Hematopoietic multipotent progenitor cell treated with erythropoietin and hydrocortisone succinate and interleukin-3 and kit ligand, for 6 days (in vitro differentiated cells): ENCODE data around the gene H1-8.
A peak's percentile ranks its signal among the peaks of the same experiment; 100 is the strongest.

Experiments
- DNase-seq: peaks from one replicate; pipeline ENCODE4 v3.0.0-alpha.2; 2015

The H1-8 gene

GRCh38 chr3:129575233-129575996, 32.4 kb downstream of the H1-8 start:
- peak; percentile 35 for DNase-seq

DNA sequence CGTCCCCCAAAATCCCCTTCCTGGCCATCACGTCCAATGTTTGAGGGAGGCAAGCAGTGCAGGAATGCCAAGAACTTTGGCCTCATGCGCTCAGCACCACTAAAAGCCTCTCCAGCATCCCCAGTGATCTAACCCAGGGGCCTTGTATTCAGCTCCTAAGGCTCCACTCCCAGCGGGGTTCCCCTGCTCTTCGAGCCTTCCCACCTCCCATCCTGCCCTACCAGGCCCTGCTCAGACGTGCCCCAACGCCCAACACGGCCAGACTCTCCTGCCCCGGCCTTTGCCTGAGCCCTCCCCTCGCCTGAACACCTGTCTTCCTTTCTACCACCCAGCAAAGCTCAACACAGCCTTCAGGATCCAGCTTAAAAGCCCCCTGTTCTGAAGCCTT, 33.0 kb downstream of the H1-8 start:
- no peak for DNase-seq

- DNase-seq = peak; percentile 77
These were observed 33.8 kb downstream of the H1-8 start for GRCh38 chr3:129576514-129577352.

- DNase-seq = peak; percentile 77
These were observed 34.4 kb downstream of the H1-8 start for GRCh38 chr3:129577366-129577765.

DNA sequence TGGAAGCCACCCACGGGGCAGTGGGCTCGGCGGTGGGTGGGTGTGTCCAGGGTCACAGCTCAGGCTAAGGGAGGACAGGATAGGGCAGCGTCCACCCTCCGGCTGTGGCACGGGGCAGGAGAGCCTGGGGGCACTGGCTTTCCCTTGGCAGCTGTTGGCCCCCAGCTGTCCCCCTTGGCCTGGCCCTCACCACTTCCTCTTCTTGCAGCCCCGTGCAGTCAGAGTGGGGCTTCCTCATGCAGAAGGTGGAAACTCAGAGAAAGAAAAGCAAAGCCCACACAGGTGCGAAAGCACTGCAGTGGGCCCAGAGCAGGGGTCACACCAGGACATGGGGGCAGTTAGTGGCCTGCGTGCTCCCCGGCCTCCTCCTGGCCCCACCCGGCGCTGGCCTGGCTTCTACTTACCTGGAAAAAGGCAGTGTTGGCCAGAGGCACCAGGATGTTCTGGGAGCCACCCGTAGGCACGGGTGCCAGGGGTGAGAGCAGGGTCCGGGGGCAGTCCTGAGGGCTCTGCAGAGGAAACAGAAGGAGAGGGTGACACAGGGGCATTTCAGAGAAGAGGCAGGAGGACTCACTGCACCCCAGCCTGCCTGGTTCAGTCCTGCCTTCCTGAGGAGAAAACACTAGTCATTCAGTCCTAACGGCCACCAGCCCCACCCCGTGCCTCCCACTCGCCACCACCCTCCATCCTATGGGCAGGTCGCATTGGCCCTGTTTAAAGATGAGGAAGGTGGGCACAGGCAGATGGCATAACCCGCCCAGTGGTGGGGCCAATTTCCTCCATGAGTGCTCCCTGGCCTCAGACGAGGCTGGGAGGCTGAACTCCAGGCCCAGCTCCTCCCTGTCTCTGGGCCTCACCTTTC, 35.2 kb downstream of the H1-8 start:
- peak; percentile 95 for DNase-seq

GRCh38 chr3:129579991-129580390, 37.0 kb downstream of the H1-8 start:
- DNase-seq = no peak

GRCh38 chr3:129581623-129582022, 38.6 kb downstream of the H1-8 start:
- DNase-seq = no peak

- no peak for DNase-seq
These were observed 39.8 kb downstream of the H1-8 start for GRCh38 chr3:129582799-129583198.

DNA sequence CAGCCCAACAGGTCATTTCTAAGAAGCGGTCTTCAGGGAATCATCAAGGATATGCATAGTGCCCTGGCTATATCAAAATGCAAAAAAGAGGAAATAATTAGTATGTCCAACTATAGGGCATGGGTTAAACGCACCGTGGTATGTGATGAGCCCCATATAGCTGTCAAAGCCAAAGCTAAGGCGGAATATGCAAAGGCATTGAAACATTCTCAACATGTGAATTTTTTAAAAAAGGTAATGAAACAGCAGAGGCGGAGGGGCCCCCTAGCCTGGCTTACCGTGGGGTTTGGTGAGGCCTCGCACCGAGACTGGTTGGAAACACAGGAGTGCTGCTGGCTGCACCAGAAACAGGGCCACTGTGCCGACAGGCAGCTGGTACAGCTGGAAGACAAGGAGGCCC, 40.3 kb downstream of the H1-8 start:
- no peak for DNase-seq

GRCh38 chr3:129584631-129585030, 41.7 kb downstream of the H1-8 start:
- DNase-seq = no peak

DNA sequence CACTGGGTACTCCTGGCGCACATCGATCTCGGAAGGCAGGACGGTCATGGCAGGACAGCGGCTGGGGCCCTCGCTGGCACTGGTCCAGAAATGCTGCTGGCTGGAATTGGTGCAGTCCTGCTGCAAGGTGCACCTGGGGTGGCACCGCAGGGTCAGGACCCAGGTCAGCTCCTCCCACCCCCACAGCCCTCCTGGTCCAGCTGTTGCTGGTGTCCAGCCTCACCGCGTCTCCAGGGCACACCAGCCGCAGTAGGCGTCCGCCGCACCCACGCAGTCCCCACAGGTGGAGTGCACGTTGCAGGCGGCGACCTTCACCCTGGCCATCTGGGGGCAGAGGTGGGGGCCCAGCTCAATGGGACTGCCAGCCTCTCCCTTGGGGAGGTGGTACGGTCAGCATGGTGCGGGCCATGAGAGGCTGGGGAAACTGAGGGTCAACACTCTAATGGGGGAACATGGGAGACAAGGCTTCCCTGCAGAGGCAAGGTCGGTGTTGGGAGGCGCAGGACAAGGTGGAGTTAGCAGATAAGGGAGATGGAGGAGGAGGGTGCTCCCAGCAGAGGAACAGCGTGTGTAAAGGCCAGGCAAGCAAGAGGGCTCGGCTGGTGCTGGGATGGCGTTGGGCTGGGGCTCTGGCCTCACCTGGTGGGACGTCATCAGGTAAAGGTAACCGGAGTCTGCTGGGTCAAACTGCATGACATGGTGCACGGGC, 43.1 kb downstream of the H1-8 start:
- peak; percentile 72 for DNase-seq

DNA sequence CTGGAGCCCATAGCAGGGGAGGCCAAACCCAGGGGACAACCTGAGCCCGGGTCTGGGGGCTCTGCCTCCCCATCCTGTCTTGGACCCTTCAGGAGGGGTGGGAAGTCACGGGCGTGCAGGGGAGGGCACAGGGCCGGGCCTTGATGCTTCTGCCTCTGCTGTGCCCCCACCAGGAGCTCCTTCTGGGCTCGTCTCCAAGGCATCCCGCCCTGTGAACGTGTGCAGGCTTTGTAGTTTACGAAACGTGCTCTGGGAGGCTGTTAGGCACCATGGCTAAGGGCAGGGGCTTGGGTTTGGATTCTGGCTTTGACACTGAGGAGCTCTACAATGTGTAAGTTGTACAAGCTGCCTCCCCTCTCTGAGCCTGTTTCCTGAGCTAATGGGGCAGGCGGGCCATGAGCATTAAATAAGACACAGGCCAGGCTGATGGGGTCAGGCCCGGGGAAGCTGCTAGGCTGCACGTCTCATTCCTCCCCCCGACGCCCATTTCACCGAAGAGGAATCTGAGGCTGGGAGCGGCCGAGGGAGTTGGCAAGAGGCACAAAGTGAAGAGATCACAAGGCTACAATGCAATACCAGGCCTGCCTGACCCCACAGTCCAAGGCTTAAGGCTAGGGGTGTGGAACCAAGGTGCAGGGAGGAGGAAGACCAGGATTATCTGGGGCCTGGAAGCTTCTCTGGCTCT, 43.9 kb downstream of the H1-8 start:
- DNase-seq = peak; percentile 64

DNA sequence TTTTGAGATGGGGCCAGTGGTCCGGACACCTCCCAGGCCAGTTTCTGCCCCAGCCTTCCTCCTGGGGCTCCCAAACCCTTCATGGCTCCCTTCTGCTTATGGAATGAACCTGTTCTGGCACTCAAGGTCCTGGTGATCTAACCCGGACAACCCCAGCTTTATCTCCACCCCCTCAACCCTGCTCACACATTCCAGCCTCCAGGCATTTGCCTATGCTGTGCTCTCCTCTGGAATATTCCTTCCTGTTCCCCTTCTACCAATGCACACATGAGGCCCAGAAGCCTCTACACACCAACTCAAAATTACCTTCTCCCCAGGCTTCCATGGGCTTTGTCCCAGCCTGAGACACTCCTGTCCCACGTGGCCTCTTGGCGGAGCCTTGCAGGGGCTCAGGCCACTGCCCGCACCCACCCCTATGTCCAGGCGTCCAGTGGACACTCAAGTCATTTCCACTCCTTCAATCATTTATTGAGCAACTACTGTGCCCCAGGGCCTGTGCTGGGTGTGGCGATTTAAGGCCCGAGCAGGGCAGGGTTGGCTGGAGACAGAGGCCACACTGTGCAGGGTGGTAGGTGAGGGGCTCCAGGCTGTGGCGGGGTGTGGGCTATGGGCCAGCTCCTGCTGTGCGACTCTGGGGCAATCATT, 44.7 kb downstream of the H1-8 start:
- DNase-seq = no peak

DNA sequence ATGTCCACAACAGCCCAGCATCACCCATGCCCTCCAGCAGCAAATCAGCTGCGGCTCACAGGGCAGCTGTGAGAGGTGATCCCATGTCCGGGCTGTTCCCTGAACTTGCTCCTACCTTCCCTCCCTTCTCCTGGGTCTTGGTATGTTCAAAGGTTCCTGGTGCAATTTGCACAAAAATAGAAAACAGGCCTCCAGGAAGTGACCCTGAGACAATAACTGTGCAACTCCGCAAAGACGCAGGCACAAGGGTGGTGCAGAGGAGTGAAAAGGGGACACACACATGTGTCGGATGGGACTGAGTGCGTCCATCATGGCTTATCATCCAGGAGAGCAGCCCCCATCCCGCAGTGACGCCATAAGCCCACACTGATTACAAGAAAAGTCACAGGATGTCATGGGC, 47.2 kb downstream of the H1-8 start:
- no peak for DNase-seq

DNA sequence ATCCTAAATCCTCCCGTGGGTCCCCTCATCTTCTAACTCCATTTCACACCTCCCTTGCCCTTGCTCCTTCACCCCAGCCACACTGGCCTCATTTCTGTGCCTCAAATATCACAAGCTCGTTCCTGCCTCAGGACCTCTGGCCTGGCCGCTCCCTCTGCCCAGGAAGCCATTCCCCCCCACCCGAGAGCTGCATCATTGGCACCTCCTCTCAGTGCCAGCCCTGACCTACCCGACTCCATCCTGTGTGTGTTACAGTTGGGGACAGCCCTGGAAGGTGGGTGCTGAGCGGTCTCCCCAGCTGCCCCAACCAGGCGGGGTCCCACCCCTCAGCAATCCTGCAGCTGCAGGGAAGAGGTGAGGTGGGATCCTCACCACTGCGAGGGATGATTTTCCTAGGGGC, 49.0 kb downstream of the H1-8 start:
- DNase-seq = no peak

GRCh38 chr3:129592381-129593131, 49.6 kb downstream of the H1-8 start:
- peak; percentile 57 for DNase-seq

- DNase-seq = peak; percentile 54
These were observed 50.2 kb downstream of the H1-8 start for GRCh38 chr3:129593230-129593594.

- DNase-seq = peak; percentile 56
These were observed 50.8 kb downstream of the H1-8 start for GRCh38 chr3:129593595-129594339.

GRCh38 chr3:129594409-129594808, 51.4 kb downstream of the H1-8 start:
- DNase-seq = no peak

- no peak for DNase-seq
These were observed 52.0 kb downstream of the H1-8 start for GRCh38 chr3:129594907-129595390.
